Ovary (tissue), 10 donors: Measurements from ENCODE around the gene PCYOX1L. TPM values are rescaled to one million over a fixed set of nuclear protein-coding genes. Genes with fewer than 3 reads are reported as not detected.
A peak's percentile ranks its signal among the peaks of the same experiment; 100 is the strongest.

ENCODE experiments used
- DNase-seq, 5 donors: peaks; one replicate each; pipeline ENCODE4 v3.0.0-alpha.2; 2019 to 2020
- H3K27ac ChIP-seq, 2 donors: fragments of 200-600 bp; one replicate each; pipeline versions ENCODE4 v1.5.1 to v1.8.0; 2019 to 2022
- H3K27me3 ChIP-seq: fragments of 200-600 bp; one replicate; pipeline ENCODE4 v1.8.0; 2022
- H3K36me3 ChIP-seq: fragments of 200-600 bp; sonication (generic); one replicate; pipeline ENCODE4 v1.5.1; 2019
- H3K4me1 ChIP-seq: one replicate; pipeline ENCODE4 v1.8.1; 2013; ENCODE audit warnings: mild to moderate bottlenecking, moderate library complexity; ENCODE audit not compliant: insufficient read depth
- H3K4me3 ChIP-seq: fragments of 200-600 bp; sonication (generic); one replicate; pipeline ENCODE4 v1.5.1; 2017
- H3K9me3 ChIP-seq, 2 donors: fragments of 200-600 bp in 1 of 2; sonication (generic) in 1 of 2; one replicate each; pipeline versions ENCODE4 v1.5.1 to v1.8.1; 2013 to 2019; ENCODE audit warnings: mild to moderate bottlenecking in 1 of 2, moderate library complexity in 1 of 2
- EP300 ChIP-seq: sonication (generic); formaldehyde crosslinking; IDR thresholded peaks from one replicate; pipeline ENCODE4 v1.6.1; 2017; ENCODE audit warnings: antibody characterized with exemption
- POLR2A ChIP-seq: fragments of 450-650 bp; IDR thresholded peaks from one replicate; pipeline ENCODE4 v1.6.1; 2017; ENCODE audit warnings: antibody characterized with exemption, mild to moderate bottlenecking, moderate library complexity
- WGBS, 3 donors: extraction: QIAGEN DNeasy Blood & Tissue Kit in 1 of 3; methylation state at CpG; one replicate each; pipeline versions ENCODE4 v1.1.5 to v1.1.7; 2013 to 2017; 5-methylcytosine and 5-hydroxymethylcytosine counted together
- intact Hi-C, 4 donors: fragments of 100-400 bp; cut with DNase I; formaldehyde crosslinking; loops; one replicate each; pipeline versions ENCODE4 v1.11.0 to v1.15.1; 2022 to 2023
- long read RNA-seq, 3 donors: library from polyadenylated mRNA in 2 of 3; unstranded in 2 of 3; transcript quantifications; one replicate each; pipeline ENCODE4 v2.0.0 and lab custom pipeline, GENCODE V29; 2021 to 2026
- polyA plus RNA-seq, 2 donors: library from polyadenylated mRNA; stranded (reverse); fragments of 200-250 nt in 1 of 2; fragments of 350-450 nt in 1 of 2; fragmentation: Illumina TruSeq in 1 of 2; extraction: RNeasy Lipid Tissue Mini Kit (QIAGEN cat#74804) in 1 of 2; gene quantifications; one replicate each; pipeline ENCODE4 v1.2.3, GENCODE V29; 2013 to 2014
- total RNA-seq, 7 donors: library from RNA; depleted of rRNA in 2 of 7; stranded (reverse); fragments of >200 nt in 2 of 7; fragmentation: NEBNext Ultra II Directional in 3 of 7; extraction: Animal tissue kit (Norgen Biotek cat#: 25700) in 3 of 7; gene quantifications; one replicate each; pipeline versions ENCODE4 v1.1.0 to v1.2.4, GENCODE V29; 2016 to 2023
- TF ChIP-seq, protein P1 (sequence below), 3 donors: fragments of 450-650 bp in 2 of 3; fragments of 200-600 bp in 1 of 3; IDR thresholded peaks; one replicate each; pipeline versions ENCODE4 v1.5.1 to v1.8.0; 2016 to 2022; ENCODE audit warnings: antibody characterized with exemption in 3 of 3, mild to moderate bottlenecking in 1 of 3
- donor health status: DM: no; HTN: no; CAD: no; lungs with moderate emphysema.
- donor health status: DM: no; HTN: no; CAD: no.
- donor health status: Bipolar disorder and iron deficiency.
- donor health status: DM: yes; HTN: yes; CAD: no.
- donor health status: DM: no; HTN: no; CAD: no.
- donor health status: DM: yes; HTN: yes; CAD: no.

The PCYOX1L gene, protein sequence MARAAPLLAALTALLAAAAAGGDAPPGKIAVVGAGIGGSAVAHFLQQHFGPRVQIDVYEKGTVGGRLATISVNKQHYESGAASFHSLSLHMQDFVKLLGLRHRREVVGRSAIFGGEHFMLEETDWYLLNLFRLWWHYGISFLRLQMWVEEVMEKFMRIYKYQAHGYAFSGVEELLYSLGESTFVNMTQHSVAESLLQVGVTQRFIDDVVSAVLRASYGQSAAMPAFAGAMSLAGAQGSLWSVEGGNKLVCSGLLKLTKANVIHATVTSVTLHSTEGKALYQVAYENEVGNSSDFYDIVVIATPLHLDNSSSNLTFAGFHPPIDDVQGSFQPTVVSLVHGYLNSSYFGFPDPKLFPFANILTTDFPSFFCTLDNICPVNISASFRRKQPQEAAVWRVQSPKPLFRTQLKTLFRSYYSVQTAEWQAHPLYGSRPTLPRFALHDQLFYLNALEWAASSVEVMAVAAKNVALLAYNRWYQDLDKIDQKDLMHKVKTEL
- 10 to 100 TPM in 2 of 7 donors, 1 to 10 TPM in 5; 5.8 to 11.5 (median 8.8) TPM for total RNA-seq
- 10 to 100 TPM in 1 of 2 donors, 1 to 10 TPM in 1; 7.1 to 15.2 TPM for polyA plus RNA-seq
- long read RNA-seq, donor 1, full-length matches to known transcripts = 51 of 58 reads
- long read RNA-seq, donor 1, partial matches to known transcripts = 4 of 58 reads
- long read RNA-seq, donor 1, other reads (novel, unspliced or antisense) = 3 of 58 reads
- long read RNA-seq, donor 2, full-length matches to known transcripts = 28 of 33 reads
- long read RNA-seq, donor 2, partial matches to known transcripts = 5 of 33 reads
- long read RNA-seq, donor 2, other reads (novel, unspliced or antisense) = 0 of 33 reads
- long read RNA-seq, donor 3, full-length matches to known transcripts = 11 of 12 reads
- long read RNA-seq, donor 3, partial matches to known transcripts = 0 of 12 reads
- long read RNA-seq, donor 3, other reads (novel, unspliced or antisense) = 1 of 12 reads

DNA sequence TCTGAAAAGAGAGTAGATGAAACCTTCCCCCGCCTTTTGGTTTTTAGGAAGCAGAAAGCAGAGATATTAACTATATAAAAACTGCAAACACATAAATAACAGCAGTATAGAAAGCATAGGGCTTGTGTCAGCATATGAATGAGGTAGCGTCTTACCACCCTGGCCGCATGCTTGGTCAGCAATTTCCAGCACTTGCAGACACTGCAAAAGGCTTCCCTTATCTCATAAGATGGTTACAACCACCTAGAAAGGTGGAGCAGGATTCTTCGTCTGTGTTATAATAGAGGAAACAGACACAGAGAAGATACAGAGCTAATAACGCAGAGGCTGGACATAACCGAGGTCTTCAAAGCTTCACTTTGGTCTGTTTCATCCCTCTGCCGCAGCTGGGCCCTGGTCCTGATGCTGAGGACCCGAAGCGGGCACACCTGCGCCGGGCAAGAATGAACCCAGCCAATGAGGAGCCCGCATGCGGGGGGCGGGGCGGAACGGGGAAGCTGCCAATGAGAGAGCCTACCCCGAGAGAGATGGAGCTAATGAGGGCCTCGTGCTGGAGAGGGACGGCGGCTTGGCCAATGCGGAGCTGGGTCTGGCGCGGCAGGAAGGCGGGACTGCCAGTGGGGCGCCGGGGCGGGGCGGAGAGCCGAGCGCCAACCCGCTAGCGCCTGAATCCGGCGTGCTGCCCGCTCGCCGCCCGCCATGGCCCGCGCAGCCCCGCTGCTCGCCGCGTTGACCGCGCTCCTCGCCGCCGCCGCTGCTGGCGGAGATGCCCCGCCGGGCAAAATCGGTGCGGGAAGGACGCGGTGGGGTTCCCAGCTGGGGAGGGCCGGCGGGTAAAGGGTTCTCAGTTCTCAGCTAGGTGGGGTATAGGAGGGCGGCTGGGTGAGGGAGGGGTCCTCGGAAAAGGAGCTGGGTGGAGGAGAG is at the start of gene PCYOX1L:
Gene PCYOX1L, plus strand, starts transcription at position 677 of the 924 bp plus-strand sequence. Its CDS starts 23 bp downstream, at position 700.
- no peaks in the 10 kb centered on the region for H3K27me3 ChIP-seq
- peak; percentile 94 to 96 (median 95) for DNase-seq
- 1% methylated on average over 34 to 61 of the region's 61 CpGs for WGBS, 3 donors
- peak within 1 kb of the TSS; percentile 1 to 71 for H3K27ac ChIP-seq
- H3K4me3 ChIP-seq = peak within 1 kb of the TSS; percentile 53
- peak; percentile 47 for TF ChIP-seq POLR2A
- no peak for TF ChIP-seq EP300
- H3K36me3 ChIP-seq = no peaks in the 10 kb centered on the region
- intact Hi-C loops = no loop called here
- H3K9me3 ChIP-seq = no peaks in the 10 kb centered on the region
- H3K4me1 ChIP-seq = peaks cover 2% of the 10 kb centered on the region

DNA sequence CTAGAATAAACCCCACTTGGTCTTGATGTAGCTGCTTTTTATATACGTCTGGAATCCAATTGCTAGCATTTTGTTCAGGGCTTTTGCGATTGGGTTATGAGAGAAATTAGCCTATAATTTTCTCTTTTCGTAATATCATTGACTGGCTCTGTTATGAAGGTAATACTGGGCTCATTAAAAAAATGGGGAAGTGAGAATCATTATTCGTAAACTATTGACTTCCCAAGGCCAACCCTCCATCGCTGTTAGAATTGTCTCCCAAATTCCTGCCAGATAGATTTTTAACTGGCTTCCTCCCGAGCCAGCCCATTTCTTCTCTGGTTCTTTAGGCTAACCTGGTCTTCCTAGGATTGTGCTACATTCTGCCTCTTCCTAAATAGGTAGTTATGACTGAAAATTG is 48.5 kb upstream of the PCYOX1L start:
- Histone ChIP-seq H3K4me3 (no peak overlapping the region), H3K9me3 (no peaks in the 10 kb centered on the region), H3K36me3 (no peaks in the 10 kb centered on the region), H3K27ac (no peak overlapping the region), H3K27me3 (no peaks in the 10 kb centered on the region), H3K4me1 (no peaks in the 10 kb centered on the region)
- WGBS, 3 donors = 63 to 79% (median 77%) methylated on average over 6 of the region's 6 CpGs
- no peak for DNase-seq
- intact Hi-C loops = no loop called here
- TF ChIP-seq, protein P1, sequence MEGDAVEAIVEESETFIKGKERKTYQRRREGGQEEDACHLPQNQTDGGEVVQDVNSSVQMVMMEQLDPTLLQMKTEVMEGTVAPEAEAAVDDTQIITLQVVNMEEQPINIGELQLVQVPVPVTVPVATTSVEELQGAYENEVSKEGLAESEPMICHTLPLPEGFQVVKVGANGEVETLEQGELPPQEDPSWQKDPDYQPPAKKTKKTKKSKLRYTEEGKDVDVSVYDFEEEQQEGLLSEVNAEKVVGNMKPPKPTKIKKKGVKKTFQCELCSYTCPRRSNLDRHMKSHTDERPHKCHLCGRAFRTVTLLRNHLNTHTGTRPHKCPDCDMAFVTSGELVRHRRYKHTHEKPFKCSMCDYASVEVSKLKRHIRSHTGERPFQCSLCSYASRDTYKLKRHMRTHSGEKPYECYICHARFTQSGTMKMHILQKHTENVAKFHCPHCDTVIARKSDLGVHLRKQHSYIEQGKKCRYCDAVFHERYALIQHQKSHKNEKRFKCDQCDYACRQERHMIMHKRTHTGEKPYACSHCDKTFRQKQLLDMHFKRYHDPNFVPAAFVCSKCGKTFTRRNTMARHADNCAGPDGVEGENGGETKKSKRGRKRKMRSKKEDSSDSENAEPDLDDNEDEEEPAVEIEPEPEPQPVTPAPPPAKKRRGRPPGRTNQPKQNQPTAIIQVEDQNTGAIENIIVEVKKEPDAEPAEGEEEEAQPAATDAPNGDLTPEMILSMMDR (IDR thresholded peaks at IDR 0.05) = no peak
- no peak for TF ChIP-seq POLR2A
- TF ChIP-seq EP300 = no peak

DNA sequence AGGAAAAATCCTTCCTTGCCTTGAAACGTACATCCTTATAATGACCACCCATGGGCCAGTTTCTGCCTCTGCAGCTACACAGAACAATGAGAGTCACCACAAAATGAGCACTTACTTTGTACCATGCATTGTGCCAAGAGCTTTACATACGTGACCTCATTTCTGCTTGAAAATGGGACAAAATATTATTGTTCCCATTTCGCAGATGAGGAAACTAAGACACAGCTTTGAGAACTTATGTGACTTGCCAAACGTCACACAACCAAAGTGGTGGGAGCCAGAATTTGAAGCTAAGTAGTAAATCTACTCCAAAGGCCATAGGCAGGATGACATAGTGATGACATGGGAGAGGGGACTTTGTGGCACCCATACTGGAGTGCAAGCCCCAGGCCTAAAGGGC is 47.4 kb upstream of the PCYOX1L start:
- no peak for DNase-seq
- Histone ChIP-seq H3K4me3 (no peak overlapping the region), H3K9me3 (no peaks in the 10 kb centered on the region), H3K4me1 (no peaks in the 10 kb centered on the region), H3K27me3 (no peaks in the 10 kb centered on the region), H3K27ac (no peak overlapping the region), H3K36me3 (no peaks in the 10 kb centered on the region)
- WGBS, 3 donors = 91 to 93% (median 93%) methylated on average over 4 of the region's 4 CpGs
- intact Hi-C loops = no loop called here
- TF ChIP-seq POLR2A (no peak), EP300 (no peak)
- TF ChIP-seq, protein P1 (IDR thresholded peaks at IDR 0.05) = no peak

DNA sequence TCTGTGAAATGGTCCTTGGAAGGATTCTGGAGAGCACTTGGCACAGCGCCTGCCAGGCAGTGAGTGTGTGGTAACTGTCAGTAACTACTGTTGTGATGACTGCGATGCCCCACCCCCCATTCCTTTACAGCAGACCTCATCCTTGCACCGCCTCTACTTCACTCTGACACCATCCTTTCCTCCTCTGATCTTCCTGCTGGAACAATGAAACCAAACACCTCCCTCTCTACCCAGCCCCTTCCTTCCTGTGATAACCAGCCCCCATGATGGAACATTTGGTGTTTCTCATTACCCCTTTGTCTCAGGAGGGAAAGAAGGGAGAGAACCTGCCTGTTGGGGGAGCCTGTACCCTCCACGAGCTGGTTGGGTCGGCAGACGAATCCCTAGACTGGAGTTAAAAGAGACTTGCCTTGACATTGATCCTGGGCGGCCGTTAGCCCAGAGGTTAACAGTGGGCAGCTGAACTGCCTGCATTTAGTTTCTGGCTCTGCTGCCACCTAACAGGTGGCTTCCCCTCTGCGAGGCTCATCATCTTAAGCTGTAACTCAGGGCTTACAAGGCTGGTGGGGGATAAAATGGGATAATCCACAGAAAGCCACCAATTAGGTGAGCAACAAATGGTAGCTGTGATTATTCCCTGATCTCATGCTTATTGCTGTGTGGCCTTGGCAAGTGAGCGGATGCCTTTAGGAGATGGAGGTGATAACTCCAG is 46.7 kb upstream of the PCYOX1L start:
- TF ChIP-seq EP300 (no peak), POLR2A (no peak)
- TF ChIP-seq, protein P1 (IDR thresholded peaks at IDR 0.05) = no peak
- Histone ChIP-seq H3K27me3 (no peaks in the 10 kb centered on the region), H3K36me3 (no peaks in the 10 kb centered on the region), H3K27ac (no peak overlapping the region), H3K9me3 (no peaks in the 10 kb centered on the region), H3K4me1 (no peaks in the 10 kb centered on the region), H3K4me3 (no peak overlapping the region)
- peak in 1 of 5 donors; percentile 33 for DNase-seq
- 64 to 76% (median 75%) methylated on average over 10 of the region's 10 CpGs for WGBS, 3 donors
- intact Hi-C loops = no loop called here
